Measurements from ENCODE around the gene NAA50.

Gene NAA50

DNA sequence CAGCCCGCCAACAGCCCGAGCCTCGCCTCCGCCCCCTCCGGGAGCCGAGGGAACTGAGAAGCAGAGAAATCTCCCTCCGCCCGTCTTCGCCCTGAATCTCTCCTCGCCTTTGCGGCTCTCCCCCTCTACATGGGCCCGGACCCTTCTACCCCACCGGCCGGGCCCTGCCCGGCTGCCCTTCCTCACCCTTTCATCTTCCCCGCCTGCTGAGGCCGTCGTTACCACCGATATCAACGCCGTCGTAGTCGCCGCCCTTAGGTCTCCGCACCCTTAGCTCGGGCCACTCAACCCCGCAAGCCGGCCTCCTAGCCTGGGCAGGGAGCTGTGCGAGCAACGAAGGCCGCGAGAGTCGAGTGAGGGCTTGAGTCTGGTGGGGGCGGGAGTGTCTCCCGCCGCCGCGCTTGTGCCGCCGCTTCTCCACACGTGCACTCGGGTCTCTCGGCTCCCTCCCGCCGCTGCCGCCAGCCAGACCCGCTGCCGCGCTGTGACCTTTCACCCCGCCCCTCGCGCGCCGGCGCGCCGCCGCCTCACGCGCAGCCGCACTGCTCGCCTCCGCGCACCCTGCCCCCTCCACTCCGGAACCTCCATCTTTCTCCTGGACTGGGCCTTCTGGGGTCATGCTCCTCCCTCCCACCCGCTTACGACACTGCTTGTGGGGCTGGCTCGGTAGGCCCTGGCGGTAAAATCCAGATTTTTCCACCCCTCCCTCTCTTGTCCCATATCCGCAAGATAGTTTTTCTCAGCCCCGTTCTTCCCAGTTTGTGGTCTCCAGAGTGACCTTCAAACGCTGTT is at the start of gene NAA50:
TSS of gene NAA50 (minus strand) at position 494 of the 792 bp plus-strand sequence. CDS start at position 194, 300 bp downstream.
- DNase-seq: peak; percentile 92

GRCh38 chr3:113795693-113796092 is 49.6 kb upstream of the NAA50 start:
- DNase-seq: no peak

- no peak for DNase-seq
Observed at GRCh38 chr3:113794526-113794925, 48.5 kb upstream of the NAA50 start.

GRCh38 chr3:113791381-113791780 is 45.3 kb upstream of the NAA50 start:
- DNase-seq: no peak

DNA sequence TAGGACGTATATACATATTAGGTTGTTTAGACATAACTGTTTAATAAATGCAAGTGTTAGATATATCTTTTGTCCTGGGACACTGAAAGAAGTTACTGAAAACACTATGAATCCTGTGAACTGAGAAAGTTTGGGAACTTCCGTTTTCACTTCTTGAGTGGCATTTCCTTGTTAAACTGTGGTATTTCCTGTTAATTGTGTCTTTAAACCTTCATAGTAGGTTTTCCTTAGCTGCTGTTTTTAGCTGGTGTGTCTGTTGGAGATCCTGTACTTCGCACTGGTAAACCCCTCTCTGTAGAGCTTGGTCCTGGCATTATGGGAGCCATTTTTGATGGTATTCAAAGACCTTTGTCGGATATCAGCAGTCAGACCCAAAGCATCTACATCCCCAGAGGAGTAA is 37.9 kb upstream of the NAA50 start:
- no peak for DNase-seq

GRCh38 chr3:113783463-113783862 is 37.4 kb upstream of the NAA50 start:
- no peak for DNase-seq

DNA sequence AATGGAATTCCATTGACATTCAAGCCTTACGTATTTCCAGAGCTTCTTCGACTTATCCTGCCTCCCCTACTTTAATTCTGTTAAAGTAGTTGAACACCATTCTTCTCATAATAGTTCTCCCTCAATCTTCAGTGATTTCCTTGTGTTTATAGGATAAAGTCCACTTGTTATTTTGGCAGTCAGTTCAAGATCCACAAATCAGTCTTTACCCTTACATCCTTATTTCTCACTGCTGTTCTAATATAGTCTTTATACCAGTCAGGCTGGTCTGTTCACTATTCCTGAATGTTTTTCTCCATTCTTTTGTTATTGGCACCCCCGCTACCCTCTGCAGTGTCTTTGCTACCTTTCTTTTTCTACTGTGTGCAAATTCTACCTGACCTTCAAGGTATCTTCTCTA is 30.5 kb upstream of the NAA50 start:
- no peak for DNase-seq

DNA sequence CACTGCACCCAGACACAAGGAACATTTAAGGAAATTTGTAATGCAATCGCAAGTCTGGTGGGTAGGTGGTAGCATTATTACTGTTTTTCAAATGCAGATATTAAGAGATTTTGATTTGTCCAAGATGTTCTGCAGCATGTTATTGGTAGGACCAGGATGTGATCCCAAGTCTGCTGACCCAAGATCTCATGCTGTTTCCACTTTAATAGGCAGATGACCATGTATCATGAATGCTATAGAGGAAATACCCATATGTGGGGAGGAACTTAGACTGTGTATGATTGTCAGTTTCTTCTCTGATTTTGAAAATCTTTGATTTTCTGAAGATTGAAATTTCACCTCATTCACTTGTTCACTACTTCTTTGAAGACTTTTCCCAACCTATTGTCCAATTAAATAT is 29.5 kb upstream of the NAA50 start:
- no peak for DNase-seq

DNA sequence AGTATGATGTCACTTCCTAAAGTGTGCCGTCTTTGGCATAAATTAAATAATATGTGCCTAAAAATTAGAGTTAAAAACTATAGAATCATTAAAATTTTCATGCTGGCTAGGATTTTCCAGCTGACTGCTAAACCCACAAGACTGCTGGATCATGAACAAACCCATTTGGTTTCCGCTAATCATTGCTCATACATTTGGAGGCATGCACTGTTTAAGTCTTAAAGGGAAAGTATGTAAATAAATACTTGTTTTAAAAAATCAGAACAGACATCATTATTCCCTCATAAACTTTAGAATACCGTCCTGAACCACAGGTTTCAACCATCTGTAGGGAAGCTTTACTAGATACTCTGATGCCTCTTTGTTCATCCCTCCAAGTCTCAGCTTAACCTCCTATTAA is 27.3 kb upstream of the NAA50 start:
- no peak for DNase-seq

DNA sequence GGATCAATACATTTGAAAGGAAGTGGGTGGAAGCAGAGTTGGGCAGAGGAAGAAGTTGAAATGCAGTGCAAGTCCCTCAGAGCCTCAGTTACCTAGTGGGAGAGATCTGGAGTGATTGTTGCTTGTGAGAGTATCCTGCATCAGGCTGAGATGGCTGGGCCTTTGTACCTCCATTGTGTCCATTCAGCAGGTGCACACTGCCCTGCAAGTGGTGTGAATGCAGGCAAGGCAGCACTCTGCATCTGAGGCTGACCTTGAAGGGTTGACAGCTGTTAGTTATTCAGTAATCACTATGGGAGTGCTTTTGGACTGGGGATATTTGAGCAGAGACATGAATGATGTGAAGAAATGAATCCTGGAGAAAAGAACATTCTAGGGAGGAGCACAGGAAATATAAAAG is 25.9 kb upstream of the NAA50 start:
- no peak for DNase-seq

- DNase-seq: no peak
Observed at GRCh38 chr3:113769551-113769950, 23.5 kb upstream of the NAA50 start.

DNA sequence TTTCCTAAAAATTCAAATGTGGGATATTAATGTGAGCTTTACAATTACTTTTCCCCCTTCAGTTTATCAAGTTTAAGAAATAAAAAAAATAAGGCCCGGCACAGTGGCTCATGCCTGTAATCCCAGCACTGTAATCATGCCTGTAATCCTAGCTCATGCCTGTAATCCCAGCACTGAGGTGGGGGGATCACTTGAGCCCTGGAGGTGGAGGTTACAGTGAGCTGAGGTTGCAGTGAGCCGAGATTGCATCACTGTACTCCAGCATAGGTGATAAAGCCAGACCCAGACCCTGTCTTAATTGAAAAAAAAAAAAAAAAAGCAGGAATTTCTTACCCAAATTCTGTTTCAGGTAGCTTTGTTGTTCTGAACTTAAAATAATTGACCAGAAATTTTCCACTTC is 18.6 kb upstream of the NAA50 start:
- DNase-seq: no peak

DNA sequence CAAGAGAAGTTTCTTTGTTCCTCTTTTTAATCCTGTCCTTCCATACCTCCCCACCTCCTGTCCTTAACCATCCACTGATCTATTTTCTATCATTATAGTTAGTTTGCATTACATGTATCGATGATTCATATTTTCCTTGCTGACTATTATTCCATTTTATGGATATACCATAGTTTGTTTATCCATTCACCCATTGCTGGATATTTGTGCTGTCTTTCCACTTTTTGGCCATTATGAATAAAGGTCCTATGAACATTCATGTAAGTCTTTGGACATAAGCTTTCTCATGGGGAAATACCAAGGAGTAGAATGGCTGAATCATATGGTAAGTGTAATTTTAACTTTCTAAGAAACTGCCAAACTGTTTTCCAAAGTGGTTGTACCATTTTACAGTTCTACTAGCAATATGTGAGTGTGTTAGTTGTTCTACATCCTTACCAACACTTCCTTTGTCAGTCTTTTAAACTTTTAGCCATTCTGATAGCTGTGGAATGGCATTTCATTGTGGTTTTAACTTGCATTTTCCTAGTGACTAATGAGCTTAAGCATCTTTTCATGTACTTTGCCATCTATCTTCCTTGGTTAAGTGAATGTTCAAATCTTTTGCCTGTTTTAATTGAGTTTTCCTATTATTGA is 12.5 kb upstream of the NAA50 start:
- no peak for DNase-seq

DNA sequence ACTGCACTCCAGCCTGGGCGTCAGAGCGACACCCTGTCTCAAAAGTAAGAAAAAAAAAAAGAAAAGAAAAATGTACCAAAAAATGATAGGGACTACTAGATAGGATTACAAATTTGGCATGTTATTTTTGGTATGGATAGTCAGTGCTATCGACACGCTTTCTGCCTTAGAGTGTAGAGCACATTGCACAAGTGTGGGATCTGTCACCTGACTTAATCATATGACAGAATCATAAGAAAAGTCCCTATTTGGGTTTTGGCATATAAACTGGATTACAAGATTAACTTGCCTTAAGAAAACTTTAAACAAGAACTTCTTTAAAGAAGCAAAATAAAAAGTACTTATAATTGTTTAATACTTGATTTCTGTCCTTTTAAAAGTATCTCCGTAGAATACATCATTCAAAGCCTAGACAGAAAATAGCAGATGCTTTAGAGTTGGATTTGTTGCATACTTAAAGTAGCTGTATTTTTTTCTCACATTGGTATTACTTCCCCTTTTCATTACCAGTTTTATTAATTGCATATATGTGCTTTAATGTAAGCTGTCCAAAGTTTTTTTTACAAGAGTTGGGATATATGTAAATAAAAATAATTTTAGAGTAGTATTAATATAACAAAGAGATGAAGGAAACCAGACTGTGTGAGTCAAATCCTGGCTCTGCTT is 8.6 kb upstream of the NAA50 start:
- no peak for DNase-seq

GRCh38 chr3:113753376-113753985 is 7.4 kb upstream of the NAA50 start:
- no peak for DNase-seq

DNA sequence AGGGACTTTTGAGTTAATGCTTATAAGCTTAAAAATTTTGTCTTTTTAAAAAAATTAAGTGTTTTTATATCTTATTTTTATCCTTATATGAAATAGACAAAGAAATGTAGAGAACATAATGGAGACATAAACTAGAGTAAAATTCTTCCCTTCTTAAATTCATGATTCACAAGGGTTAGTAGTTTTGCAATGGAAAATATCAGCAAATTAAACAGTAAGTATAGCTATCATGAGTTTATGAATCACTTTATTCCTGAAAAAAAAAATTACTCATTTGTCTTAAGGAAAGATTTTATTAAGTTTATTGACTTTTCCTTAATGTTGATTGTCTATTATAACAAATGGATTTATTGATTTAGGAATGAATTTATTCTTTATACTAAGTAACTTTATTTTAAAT is 5.1 kb upstream of the NAA50 start:
- no peak for DNase-seq

GRCh38 chr3:113747283-113748046 is 1.4 kb upstream of the NAA50 start:
- no peak for DNase-seq

- peak; percentile 95 for DNase-seq
Observed at GRCh38 chr3:113746548-113747282, 666 bp upstream of the NAA50 start, which contains the start of gene ATP6V1A. Gene ATP6V1A (plus strand): TSS chr3:113747035. CDS start chr3:113778754, 31,719 bp downstream.

GRCh38 chr3:113744941-113745755 is 901 bp downstream of the NAA50 start:
- peak; percentile 74 for DNase-seq

- no peak for DNase-seq
Observed at GRCh38 chr3:113743006-113743630, 2.9 kb downstream of the NAA50 start.

DNA sequence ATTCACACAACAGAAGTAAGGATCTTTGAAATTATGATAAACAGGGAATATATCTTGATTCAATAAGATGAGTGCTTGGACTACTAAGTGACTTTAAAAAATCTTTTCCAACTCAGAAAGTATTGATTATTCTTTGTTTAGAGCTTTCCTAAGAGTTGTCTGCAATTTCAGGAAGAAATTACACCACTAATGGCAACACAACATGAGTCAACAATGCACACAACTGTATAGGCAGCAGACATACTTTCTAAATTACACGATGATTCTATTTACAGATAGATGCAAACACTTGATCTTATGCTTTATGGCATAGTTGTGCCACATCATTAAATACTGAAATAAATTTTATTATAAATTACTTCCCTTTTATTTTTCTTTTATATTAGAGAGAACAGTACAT is 4.4 kb downstream of the NAA50 start:
- DNase-seq: no peak
